PC-9 (cell line): ENCODE results near the gene MINDY4.

Experiments used
- EZH2 ChIP-seq: fragments of 200-600 bp; sonication (generic); IDR thresholded peaks from 2 replicates; pipeline ENCODE4 v1.8.0; 2017; ENCODE audit warnings: antibody characterized with exemption, low read depth
- TF ChIP-seq, protein P1 (sequence below): fragments of 200-600 bp; sonication (generic); conservative IDR thresholded peaks from 2 replicates; pipeline ENCODE4 v1.6.1; 2017; ENCODE audit warnings: mixed run types, antibody characterized with exemption, mild to moderate bottlenecking, moderate library complexity

DNA sequence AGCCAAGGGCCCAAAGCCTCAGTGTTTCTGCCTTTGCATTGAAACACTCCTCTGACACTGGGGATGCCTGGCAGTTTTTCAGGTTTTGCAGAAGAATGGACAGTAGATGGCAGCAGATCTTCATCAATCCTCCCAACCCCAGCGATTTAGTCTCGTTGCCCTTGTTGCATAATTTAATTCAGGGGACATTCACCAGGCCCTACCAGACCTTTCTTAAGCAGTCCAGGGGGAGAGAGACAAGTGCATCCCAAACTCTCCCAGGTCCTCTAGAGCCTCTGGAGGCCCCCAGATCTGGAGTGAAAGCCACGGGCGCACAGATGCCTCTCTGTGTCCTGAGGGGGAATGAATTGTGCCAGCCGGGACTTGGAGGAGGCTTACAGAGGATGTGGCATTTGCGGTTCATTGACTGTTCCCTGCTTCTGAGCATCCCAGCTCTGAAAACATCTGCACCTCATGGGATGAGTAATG, 29.6 kb downstream of the MINDY4 start:
- no peak for TF ChIP-seq EZH2
- TF ChIP-seq, protein P1, sequence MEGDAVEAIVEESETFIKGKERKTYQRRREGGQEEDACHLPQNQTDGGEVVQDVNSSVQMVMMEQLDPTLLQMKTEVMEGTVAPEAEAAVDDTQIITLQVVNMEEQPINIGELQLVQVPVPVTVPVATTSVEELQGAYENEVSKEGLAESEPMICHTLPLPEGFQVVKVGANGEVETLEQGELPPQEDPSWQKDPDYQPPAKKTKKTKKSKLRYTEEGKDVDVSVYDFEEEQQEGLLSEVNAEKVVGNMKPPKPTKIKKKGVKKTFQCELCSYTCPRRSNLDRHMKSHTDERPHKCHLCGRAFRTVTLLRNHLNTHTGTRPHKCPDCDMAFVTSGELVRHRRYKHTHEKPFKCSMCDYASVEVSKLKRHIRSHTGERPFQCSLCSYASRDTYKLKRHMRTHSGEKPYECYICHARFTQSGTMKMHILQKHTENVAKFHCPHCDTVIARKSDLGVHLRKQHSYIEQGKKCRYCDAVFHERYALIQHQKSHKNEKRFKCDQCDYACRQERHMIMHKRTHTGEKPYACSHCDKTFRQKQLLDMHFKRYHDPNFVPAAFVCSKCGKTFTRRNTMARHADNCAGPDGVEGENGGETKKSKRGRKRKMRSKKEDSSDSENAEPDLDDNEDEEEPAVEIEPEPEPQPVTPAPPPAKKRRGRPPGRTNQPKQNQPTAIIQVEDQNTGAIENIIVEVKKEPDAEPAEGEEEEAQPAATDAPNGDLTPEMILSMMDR = peak; percentile 91
